Measurements from ENCODE around the gene MIPOL1. TPM values are rescaled to one million over a fixed set of nuclear protein-coding genes. Genes with fewer than 3 reads are reported as not detected.

The MIPOL1 gene
- total RNA-seq, 1 donor = 14.7 TPM

GRCh38 chr14:37417833-37418232 lies 220.1 kb downstream of the MIPOL1 start:
- no peak overlapping the region for H3K4me3 ChIP-seq (ENCODE audit: low read depth, low read length)
- DNase-seq (ENCODE audit: low read depth) = no peak
- TF ChIP-seq, protein P1, sequence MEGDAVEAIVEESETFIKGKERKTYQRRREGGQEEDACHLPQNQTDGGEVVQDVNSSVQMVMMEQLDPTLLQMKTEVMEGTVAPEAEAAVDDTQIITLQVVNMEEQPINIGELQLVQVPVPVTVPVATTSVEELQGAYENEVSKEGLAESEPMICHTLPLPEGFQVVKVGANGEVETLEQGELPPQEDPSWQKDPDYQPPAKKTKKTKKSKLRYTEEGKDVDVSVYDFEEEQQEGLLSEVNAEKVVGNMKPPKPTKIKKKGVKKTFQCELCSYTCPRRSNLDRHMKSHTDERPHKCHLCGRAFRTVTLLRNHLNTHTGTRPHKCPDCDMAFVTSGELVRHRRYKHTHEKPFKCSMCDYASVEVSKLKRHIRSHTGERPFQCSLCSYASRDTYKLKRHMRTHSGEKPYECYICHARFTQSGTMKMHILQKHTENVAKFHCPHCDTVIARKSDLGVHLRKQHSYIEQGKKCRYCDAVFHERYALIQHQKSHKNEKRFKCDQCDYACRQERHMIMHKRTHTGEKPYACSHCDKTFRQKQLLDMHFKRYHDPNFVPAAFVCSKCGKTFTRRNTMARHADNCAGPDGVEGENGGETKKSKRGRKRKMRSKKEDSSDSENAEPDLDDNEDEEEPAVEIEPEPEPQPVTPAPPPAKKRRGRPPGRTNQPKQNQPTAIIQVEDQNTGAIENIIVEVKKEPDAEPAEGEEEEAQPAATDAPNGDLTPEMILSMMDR (IDR thresholded peaks at IDR 0.05; ENCODE audit: insufficient read depth, low read depth, low read length) = no peak

GRCh38 chr14:37420622-37421021 lies 222.9 kb downstream of the MIPOL1 start:
- H3K4me3 ChIP-seq (ENCODE audit: low read depth, low read length) = no peak overlapping the region
- TF ChIP-seq, protein P1 (IDR thresholded peaks at IDR 0.05; ENCODE audit: insufficient read depth, low read depth, low read length) = no peak
- no peak for DNase-seq (ENCODE audit: low read depth)

DNA sequence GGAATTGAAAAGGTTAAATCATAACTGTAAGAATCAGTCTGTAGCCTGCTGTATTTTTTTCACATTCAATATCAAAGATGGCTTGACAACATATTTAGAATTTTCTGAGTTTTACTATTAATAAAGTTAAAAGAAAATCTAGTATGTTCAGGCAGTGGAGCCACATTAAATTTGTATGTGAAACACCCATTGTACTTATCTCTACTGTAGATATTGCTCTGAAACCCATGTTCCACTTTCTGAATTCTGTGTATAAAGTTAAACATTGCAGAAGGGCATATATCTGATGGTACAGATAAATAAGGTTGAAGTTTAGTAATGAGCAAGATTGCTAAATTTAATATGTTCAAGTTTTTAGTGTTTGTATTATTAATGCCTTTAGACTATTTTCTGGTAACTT lies 224.6 kb downstream of the MIPOL1 start:
- no peak overlapping the region for H3K4me3 ChIP-seq (ENCODE audit: low read depth, low read length)
- TF ChIP-seq, protein P1 (IDR thresholded peaks at IDR 0.05; ENCODE audit: insufficient read depth, low read depth, low read length) = no peak
- DNase-seq (ENCODE audit: low read depth) = no peak

DNA sequence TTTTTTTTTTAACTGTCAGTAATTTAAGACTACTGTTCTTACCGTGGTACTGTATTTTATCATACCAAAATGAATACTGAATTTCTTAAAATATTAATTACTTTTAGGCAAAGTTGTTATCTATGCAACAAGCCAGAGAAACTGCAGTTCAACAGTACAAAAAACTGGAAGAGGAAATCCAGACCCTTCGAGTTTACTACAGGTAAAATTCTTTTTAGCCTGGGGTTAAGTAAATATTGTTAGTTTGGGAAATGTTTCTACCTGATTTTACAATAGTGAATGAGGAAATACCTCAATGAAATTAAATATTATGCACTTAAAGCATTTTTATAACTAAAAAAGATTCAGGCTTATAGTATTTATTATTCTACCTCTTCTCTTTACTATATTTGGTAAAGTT lies 225.0 kb downstream of the MIPOL1 start:
- H3K4me3 ChIP-seq (ENCODE audit: low read depth, low read length) = no peak overlapping the region
- TF ChIP-seq, protein P1 (IDR thresholded peaks at IDR 0.05; ENCODE audit: insufficient read depth, low read depth, low read length) = no peak
- no peak for DNase-seq (ENCODE audit: low read depth)

DNA sequence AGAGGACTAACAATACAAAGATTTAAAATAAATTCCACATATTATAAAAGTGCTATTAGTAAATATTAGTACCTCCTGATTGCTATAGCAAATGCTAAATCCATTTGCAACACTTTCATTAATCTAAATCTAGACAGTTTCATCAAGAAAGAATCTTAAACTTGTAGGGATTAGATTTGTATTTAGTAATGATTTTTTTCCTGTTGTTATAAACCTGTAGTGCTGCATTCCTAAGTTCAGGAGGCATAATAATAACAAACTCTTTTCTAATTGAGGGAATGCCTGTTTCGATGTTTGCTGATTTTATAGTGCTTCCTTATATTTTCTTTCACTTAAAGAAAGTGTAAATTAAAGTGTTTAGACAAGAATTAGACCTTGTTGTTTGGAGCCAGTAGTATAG lies 231.2 kb downstream of the MIPOL1 start:
- H3K4me3 ChIP-seq (ENCODE audit: low read depth, low read length) = no peak overlapping the region
- TF ChIP-seq, protein P1 (IDR thresholded peaks at IDR 0.05; ENCODE audit: insufficient read depth, low read depth, low read length) = no peak
- no peak for DNase-seq (ENCODE audit: low read depth)

- TF ChIP-seq, protein P1 (IDR thresholded peaks at IDR 0.05; ENCODE audit: insufficient read depth, low read depth, low read length) = no peak
- H3K4me3 ChIP-seq (ENCODE audit: low read depth, low read length) = no peak overlapping the region
- DNase-seq (ENCODE audit: low read depth) = no peak
Measured at GRCh38 chr14:37429618-37430017, 231.9 kb downstream of the MIPOL1 start.

DNA sequence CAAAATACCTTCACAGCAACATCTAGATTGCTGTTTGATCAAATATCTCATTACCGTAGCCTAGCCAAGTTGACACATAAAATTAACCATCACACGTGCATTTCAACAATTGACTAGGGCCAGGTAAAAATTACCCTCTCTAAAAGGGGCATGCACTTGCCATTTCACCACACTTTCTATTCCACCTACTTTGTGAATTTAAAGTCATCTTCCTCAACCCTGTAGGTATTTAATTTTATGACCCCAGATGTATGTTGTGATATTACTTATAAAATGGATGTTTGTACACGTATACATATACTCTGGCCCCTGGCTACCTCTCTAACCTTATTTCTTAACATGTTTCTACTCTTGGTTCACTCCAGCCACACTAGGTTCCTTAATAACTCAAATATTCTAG lies 237.1 kb downstream of the MIPOL1 start:
- TF ChIP-seq, protein P1 (IDR thresholded peaks at IDR 0.05; ENCODE audit: insufficient read depth, low read depth, low read length) = no peak
- DNase-seq (ENCODE audit: low read depth) = no peak
- no peak overlapping the region for H3K4me3 ChIP-seq (ENCODE audit: low read depth, low read length)

Data from fibroblast of villous mesenchyme (primary cell).